CD14-positive monocyte (primary cell): Measurements from ENCODE around the gene CREB1. TPM values are rescaled to one million over a fixed set of nuclear protein-coding genes. Genes with fewer than 3 reads are reported as not detected.

ENCODE experiments used
- DNase-seq, 3 donors: peaks; one replicate each; pipeline ENCODE4 v3.0.0-alpha.2; 2011 to 2022
- H2AFZ ChIP-seq: 2 replicates; pipeline ENCODE4 v1.6.0; 2012; ENCODE audit warnings: mild to moderate bottlenecking, low read depth, low read length, inconsistent platforms; ENCODE audit not compliant: insufficient read depth, poor library complexity, severe bottlenecking
- H3K27ac ChIP-seq, 2 donors: 1 replicate in 1 of 2; 2 replicates in 1 of 2; pipeline ENCODE4 v1.5.1; 2012 to 2013; ENCODE audit warnings: low read length in 2 of 2, control low read depth in 1 of 2, inconsistent platforms in 1 of 2, low read depth in 1 of 2, mild to moderate bottlenecking in 1 of 2
- H3K27me3 ChIP-seq, 2 donors: one replicate each; pipeline versions ENCODE4 v1.6.0 to v1.6.1; 2011 to 2013; ENCODE audit warnings: low read length in 2 of 2; ENCODE audit not compliant: control insufficient read depth in 2 of 2, insufficient read depth in 2 of 2
- H3K36me3 ChIP-seq, 2 donors: replicated peaks in 1 of 2; 1 replicate in 1 of 2; 2 replicates in 1 of 2; pipeline versions ENCODE4 v1.5.1 to v1.6.1; 2012 to 2013; ENCODE audit warnings: low read length in 2 of 2, control low read depth in 1 of 2, inconsistent platforms in 1 of 2, mild to moderate bottlenecking in 1 of 2; ENCODE audit not compliant: insufficient read depth in 2 of 2, control insufficient read depth in 1 of 2
- H3K4me1 ChIP-seq, 2 donors: 1 replicate in 1 of 2; 2 replicates in 1 of 2; pipeline versions ENCODE4 v1.5.1 to v1.6.1; 2012 to 2013; ENCODE audit warnings: low read length in 2 of 2, control low read depth in 1 of 2, inconsistent platforms in 1 of 2, mild to moderate bottlenecking in 1 of 2, moderate library complexity in 1 of 2; ENCODE audit not compliant: insufficient read depth in 2 of 2, control insufficient read depth in 1 of 2
- H3K4me2 ChIP-seq: replicated peaks from 2 replicates; pipeline ENCODE3; 2012; ENCODE audit warnings: low read length, moderate library complexity, mild to moderate bottlenecking; ENCODE audit not compliant: poor library complexity, severe bottlenecking; ENCODE audit errors: extremely low read depth
- H3K4me3 ChIP-seq, 3 experiments: fragments of 200-600 bp in 1 of 3; sonication (generic) in 1 of 3; replicated peaks in 1 of 3; 1 replicate in 2 of 3; 2 replicates in 1 of 3; pipeline ENCODE4 v1.5.1; 2011 to 2013; ENCODE audit warnings: low read length in 3 of 3, mild to moderate bottlenecking in 3 of 3, control low read depth in 2 of 3, low read depth in 2 of 3, inconsistent platforms in 1 of 3, moderate library complexity in 1 of 3
- H3K79me2 ChIP-seq: 2 replicates; pipeline ENCODE4 v1.6.0; 2012; ENCODE audit warnings: mild to moderate bottlenecking, control low read depth, inconsistent platforms, low read length, moderate library complexity; ENCODE audit not compliant: insufficient read depth
- H3K9ac ChIP-seq: 2 replicates; pipeline ENCODE4 v1.6.0; 2017; ENCODE audit warnings: low read length, mild to moderate bottlenecking; ENCODE audit not compliant: insufficient read depth, poor library complexity, severe bottlenecking
- H3K9me3 ChIP-seq, 2 donors: replicated peaks in 1 of 2; 1 replicate in 1 of 2; 2 replicates in 1 of 2; pipeline versions ENCODE4 v1.5.1 to v1.6.1; 2012 to 2013; ENCODE audit warnings: low read length in 2 of 2, control low read depth in 1 of 2; ENCODE audit not compliant: control insufficient read depth in 1 of 2, insufficient read depth in 1 of 2
- H4K20me1 ChIP-seq: 2 replicates; pipeline ENCODE4 v1.6.0; 2012; ENCODE audit warnings: mild to moderate bottlenecking, low read length, control low read depth, moderate library complexity; ENCODE audit not compliant: insufficient read depth
- H3K27ac Mint-ChIP-seq, 7 donors: one replicate each; pipeline ENCODE4 v1.8.0; 2020; ENCODE audit warnings: mild to moderate bottlenecking in 7 of 7, mixed read lengths in 7 of 7, moderate library complexity in 6 of 7, inconsistent platforms in 2 of 7
- H3K27me3 Mint-ChIP-seq, 3 donors: one replicate each; pipeline ENCODE4 v1.8.0; 2021 to 2022; ENCODE audit warnings: low read depth in 3 of 3, mild to moderate bottlenecking in 3 of 3, mixed read lengths in 3 of 3, moderate library complexity in 3 of 3, inconsistent platforms in 1 of 3
- H3K36me3 Mint-ChIP-seq, 2 donors: one replicate each; pipeline ENCODE4 v1.8.0; 2020; ENCODE audit warnings: mixed read lengths in 2 of 2, inconsistent platforms in 1 of 2, mild to moderate bottlenecking in 1 of 2
- H3K4me1 Mint-ChIP-seq: one replicate; pipeline ENCODE4 v1.8.0; 2020; ENCODE audit warnings: mild to moderate bottlenecking, mixed read lengths
- H3K4me3 Mint-ChIP-seq, 2 donors: one replicate each; pipeline ENCODE4 v1.8.0; 2020; ENCODE audit warnings: mild to moderate bottlenecking in 2 of 2, mixed read lengths in 2 of 2, moderate library complexity in 1 of 2
- H3K9me3 Mint-ChIP-seq, 7 donors: one replicate each; pipeline ENCODE4 v1.8.0; 2020 to 2022; ENCODE audit warnings: mixed read lengths in 7 of 7, mild to moderate bottlenecking in 6 of 7, moderate library complexity in 6 of 7, inconsistent platforms in 2 of 7
- CTCF ChIP-seq: fragments of 200-600 bp; IDR thresholded peaks from one replicate; pipeline ENCODE4 v1.8.0; 2022; ENCODE audit warnings: antibody characterized with exemption, mild to moderate bottlenecking
- WGBS: methylation state at CpG from one replicate; pipeline ENCODE4 v1.1.5; 2013; ENCODE audit warnings: missing lambda C conversion rate; ENCODE audit not compliant: insufficient coverage; 5-methylcytosine and 5-hydroxymethylcytosine counted together
- intact Hi-C, 2 donors: fragments of 100-400 bp; cut with micrococcal nuclease; formaldehyde crosslinking; loops; one replicate each; pipeline versions ENCODE4 v1.15.0 to v1.15.1; 2023
- polyA plus RNA-seq, 3 donors: library from polyadenylated mRNA; depleted of rRNA in 1 of 3; unstranded in 2 of 3; stranded (reverse) in 1 of 3; fragments of 300-500 nt in 2 of 3; fragments of >200 nt in 1 of 3; fragmentation: Illumina TruSeq in 2 of 3; gene quantifications; 1 replicate in 2 of 3; 2 replicates in 1 of 3; pipeline ENCODE4 v1.2.3, GENCODE V29; 2012 to 2021

The CREB1 gene
- polyA plus RNA-seq, 3 donors = 43.3 to 60.5 (median 55.2) TPM

DNA sequence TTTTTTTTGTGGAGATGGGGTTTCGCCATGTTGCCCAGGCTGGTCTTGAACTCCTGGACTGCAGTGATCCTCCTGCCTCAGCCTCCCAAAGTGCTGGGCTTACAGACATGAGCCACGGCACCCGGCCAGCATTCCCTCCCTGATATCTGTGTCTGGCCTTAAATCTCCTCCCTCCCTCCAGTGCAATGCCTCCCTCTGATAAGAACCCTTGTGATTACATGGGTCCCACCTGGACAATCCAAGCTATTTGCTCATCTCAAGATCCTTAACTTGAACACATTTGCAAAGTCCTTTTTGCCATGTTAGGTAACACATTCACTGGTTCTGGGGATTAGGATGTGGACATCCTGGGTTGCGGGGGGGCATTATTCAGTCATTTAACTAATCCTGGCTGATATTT, 40.5 kb upstream of the CREB1 start:
- Mint-ChIP-seq H3K27ac (peak overlapping the region in 1 of 7 donors; percentile 45), H3K27me3 (no peaks in the 10 kb centered on the region), H3K9me3 (peaks cover 0 to 2% (median 0%) of the 10 kb centered on the region in 7 donors), H3K4me3 (no peak overlapping the region), H3K4me1 (peaks cover 23% of the 10 kb centered on the region), H3K36me3 (peaks cover 0 to 6% of the 10 kb centered on the region in 2 donors)
- WGBS = 100% methylated on average over 2 of the region's 4 CpGs
- H3K9ac ChIP-seq = no peak overlapping the region
- no peak for DNase-seq
- no peak for TF ChIP-seq CTCF
- no peaks in the 10 kb centered on the region for H3K9me3 ChIP-seq
- no peak overlapping the region for H3K27ac ChIP-seq
- intact Hi-C loops = no loop called here
- peaks cover 18 to 22% of the 10 kb centered on the region in 2 donors for H3K4me1 ChIP-seq
- H3K4me3 ChIP-seq = no peak overlapping the region
- H3K79me2 ChIP-seq = no peaks in the 10 kb centered on the region
- H2AFZ ChIP-seq = no peak overlapping the region
- H4K20me1 ChIP-seq = no peaks in the 10 kb centered on the region
- no peaks in the 10 kb centered on the region for H3K27me3 ChIP-seq
- H3K4me2 ChIP-seq = no peak overlapping the region
- no peaks in the 10 kb centered on the region for H3K36me3 ChIP-seq

DNA sequence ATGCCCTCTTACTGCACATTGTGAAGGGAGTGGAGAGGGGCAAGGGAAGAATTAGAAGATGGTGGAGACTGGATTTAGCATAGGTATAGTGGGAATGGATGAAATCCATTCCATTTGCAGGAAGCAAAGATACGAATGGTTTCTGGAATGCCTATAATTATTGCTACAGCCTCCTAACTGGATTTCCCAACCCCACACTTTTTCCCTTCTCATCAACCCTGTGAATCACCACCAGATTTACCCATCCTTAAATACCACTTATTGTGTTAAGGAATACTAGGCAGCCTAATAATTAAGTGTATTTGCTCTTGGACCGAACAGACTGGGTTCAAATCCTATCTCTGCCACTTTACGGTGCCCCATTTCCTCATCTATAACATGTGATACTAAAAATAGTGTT, 39.3 kb upstream of the CREB1 start:
- no CpG with 5 or more reads among the region's 3 CpGs for WGBS
- H3K4me3 Mint-ChIP-seq = no peak overlapping the region
- no peak overlapping the region for H3K4me3 ChIP-seq

More for the DNA sequence above, 39.3 kb upstream of the CREB1 start:
- Histone ChIP-seq H3K36me3 (no peaks in the 10 kb centered on the region), H3K79me2 (no peaks in the 10 kb centered on the region), H3K4me1 (peaks cover 18 to 22% of the 10 kb centered on the region in 2 donors), H3K9me3 (no peaks in the 10 kb centered on the region), H3K9ac (no peak overlapping the region), H3K4me2 (no peak overlapping the region), H2AFZ (no peak overlapping the region), H3K27ac (no peak overlapping the region), H3K27me3 (no peaks in the 10 kb centered on the region), H4K20me1 (no peaks in the 10 kb centered on the region)
- intact Hi-C loops = no loop called here
- DNase-seq = no peak
- TF ChIP-seq CTCF = no peak
- H3K36me3 Mint-ChIP-seq = peaks cover 0 to 6% of the 10 kb centered on the region in 2 donors
- H3K9me3 Mint-ChIP-seq = peaks cover 0 to 2% (median 0%) of the 10 kb centered on the region in 7 donors
- H3K27me3 Mint-ChIP-seq = no peaks in the 10 kb centered on the region
- H3K27ac Mint-ChIP-seq = no peak overlapping the region
- peaks cover 17% of the 10 kb centered on the region for H3K4me1 Mint-ChIP-seq
